CD4-positive, alpha-beta T cell treated with Interleukin-21 for 1 hour (primary cell): Measurements from ENCODE around the gene FANK1.
"Not testable (repeated sequence)": the region's sequence is repeated elsewhere in the genome, so short reads cannot be mapped to it uniquely, and the experiment has no call there.

Experiments
- DNase-seq: peaks from one replicate; pipeline ENCODE4 v3.0.0-alpha.2; 2020

Gene FANK1

DNA sequence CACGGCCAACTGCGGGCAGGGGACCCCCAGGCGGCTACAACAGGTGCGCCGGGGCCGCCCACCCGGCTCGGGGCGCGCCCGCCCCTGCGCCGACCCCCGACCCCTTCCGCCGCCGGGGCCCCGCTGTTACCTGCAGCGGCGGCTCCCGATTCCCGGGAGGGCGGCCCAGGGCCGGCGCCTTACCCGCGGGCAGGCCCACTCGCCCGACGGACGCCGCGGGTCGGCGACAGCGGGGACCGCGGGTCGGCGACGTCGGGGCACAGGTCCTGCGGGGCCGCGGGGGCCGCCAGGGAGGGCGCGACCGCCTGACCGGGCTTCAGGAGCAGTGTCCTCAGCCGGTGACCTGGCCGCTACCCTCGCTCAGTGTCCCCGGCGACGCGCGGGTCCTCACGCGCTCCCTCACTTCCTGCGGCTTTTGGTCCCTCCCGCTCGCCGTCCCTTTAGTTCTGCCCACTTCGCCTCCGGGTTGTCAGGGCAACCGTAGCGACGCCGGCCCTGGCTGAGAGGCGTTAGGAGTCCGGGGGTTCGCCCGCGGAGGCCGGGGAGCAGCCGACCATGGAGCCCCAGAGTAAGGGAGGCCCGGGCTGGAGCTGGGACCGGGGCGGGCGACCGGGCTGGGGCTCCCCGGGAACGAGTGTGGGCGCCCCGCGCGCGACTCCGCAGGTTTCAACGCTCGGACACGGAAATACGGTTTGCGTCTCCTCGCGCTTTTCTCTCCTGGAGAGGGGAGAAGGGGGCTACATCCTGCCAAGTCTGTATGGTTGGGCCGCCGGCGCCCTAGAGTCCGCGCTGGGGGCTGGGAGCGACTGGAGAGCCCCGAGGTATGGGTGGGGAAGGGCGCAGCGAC lies at the start of gene FANK1:
FANK1 (plus strand) TSS at position 477 of the 847 bp plus-strand sequence; CDS start at position 556, 79 bp downstream.
- peak; percentile 81 for DNase-seq

DNA sequence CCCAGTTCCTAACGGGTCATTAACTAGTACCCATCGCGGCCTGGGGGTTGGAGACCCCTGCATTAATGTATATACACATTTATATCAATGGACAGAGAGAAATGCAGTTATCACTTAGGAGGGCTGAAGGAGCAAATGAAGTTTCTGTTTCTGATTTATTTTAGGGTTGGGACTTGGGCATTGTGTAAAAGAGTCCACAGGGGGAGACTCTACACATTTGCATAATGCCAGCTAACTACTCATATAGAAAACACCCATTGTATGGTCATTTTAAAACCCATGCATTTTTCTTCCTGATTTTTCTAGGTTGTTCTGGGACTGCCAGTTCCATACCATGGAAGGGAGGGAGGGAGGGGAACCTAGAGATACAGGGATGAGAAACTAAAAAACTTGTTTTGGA lies 49.5 kb upstream of the FANK1 start:
- DNase-seq = no peak

DNA sequence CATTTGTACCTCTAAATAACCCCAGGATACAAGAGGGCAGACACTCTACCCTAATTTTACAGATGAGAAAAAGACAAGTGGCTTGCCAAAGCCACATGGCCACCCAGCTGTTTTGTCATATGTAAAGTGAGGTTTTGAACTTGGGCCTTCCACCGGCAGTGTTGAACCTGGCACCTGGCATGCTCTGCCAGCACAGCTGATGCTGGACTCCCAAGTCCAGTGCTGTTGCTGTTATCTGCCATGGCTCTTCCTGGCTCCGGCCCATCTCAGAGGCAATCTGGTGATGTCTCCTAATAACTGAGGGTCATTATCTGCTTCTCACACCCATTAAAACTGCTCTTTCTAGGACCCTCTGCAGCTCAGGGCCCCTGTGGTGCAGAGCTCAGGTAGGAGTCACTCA lies 48.0 kb upstream of the FANK1 start:
- no peak for DNase-seq

- DNase-seq = no peak
Measured at GRCh38 chr10:125848857-125849256, 47.5 kb upstream of the FANK1 start.

DNA sequence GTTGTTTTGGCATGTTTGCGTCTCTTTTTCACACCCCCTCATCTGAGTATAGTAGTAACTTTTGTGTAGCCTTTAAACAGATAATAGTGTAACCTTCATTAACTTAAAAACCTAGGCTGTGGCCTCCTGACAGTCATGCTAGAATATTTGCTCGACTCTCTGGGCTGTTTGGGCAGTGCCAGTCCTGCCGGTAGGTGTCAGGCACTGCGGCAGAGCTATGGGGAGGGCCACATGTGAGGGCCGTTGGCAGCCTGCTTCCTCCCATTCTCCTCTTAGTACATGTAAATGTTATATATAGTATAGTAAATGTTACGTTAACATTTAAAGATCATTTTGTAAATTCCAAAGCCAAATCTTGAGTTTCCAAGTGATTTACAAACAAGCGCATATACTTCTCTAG lies 46.9 kb upstream of the FANK1 start:
- DNase-seq = no peak

- DNase-seq = no peak
Measured at GRCh38 chr10:125850766-125851731, 45.3 kb upstream of the FANK1 start.

GRCh38 chr10:125852487-125852886 lies 43.9 kb upstream of the FANK1 start:
- no peak for DNase-seq

DNA sequence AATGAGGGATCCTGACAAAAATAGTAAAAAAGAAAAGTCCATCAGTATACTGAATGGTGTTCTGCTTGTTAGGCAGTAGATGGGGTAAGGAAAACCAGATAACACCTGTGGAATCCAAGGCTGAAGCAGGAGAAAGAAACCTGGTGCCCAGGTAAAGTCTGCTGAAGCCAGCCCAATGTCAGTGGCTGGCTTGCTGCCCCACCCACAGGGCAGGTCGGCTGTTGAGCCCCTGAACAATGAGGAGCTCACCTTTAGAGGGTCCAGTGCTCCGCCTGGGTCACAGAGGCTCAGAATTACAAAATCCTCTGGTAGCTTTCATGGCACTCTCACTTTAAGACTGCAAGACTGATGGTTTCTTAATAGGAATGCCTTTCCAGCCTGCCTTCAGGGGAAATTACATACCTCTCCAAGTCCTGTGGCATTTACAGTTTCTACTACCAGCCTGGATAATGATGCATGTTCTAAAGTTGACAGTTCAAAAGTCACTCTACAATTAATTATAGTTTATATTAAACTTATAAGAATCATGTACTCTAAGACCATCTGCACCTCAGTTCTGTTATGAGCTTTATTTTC lies 39.1 kb upstream of the FANK1 start:
- no peak for DNase-seq

GRCh38 chr10:125859128-125859817 lies 37.1 kb upstream of the FANK1 start:
- DNase-seq = no peak

GRCh38 chr10:125865120-125865519 lies 31.2 kb upstream of the FANK1 start:
- DNase-seq = no peak

DNA sequence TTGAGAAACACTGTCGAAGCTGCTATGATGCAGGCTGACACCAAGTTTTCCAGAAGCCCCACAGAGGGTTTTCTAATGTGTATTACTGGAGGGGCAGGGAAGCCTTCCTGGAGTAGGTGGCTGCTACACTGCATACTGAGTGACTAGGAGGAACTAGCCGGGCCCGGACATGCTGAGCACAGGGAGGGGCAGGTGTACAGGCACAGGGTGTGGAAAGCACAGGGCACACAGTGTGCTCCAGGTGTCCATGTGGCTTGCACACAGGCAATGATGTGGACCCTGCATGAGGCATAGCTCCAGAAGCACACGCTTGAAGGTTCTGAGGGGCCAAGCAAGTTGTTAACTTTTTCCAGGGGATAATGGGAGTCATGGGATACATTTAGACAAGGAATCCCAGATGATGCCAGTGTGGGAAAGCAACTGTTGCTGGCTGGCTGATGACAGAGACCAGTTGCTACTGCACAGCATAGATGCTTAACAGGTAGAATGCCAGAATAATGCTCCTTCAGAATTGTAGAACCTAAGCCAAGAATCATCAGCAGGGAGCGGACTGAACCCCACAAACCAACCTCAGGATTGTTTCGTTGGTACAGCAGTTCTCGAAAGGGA lies 29.8 kb upstream of the FANK1 start:
- DNase-seq = no peak

DNA sequence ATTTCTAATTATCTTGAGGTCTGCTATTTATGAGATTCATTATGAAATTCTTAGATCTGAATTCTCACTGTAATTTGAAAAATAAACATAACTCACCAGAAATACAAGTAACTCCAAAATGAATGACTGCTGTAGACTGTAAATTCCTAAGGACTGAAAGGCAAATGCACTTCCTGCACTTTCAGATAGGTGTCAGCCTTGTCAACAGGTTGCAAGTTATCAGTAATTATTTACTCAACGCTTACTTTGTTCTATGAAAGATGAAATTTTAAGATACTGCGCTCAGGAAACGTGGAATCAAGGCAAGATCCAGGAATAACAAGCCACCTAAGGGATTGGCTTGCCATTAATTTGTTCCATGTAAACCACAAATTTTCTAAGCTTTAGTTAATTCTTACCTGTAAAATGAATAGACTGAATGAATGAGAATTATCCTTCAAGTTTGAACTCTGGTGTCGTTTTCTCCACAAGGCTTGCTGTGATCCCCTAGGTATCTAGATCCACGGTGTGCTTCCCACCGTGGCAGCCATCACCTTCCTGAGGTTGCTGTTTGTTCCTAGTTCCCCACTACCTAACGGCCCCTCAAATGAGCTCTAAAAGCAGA lies 27.9 kb upstream of the FANK1 start:
- DNase-seq = peak; percentile 25

DNA sequence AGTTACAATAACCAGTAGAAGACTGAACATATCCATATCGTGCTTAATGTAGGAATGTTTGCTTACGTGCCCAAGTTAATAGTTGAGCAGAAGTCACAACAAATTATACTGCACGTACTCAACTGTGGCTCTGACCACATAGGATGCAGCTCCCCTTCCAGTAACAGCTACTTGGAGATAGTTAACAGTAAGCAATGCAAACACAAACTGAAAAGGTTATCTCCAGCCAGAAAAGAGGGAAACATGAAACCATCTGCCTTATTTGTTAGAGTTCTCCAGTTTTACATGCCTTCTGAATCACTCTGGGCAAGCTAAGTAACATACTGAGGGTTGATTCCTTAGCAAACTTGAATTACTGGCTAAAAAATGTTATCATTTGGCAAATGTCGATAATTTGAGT lies 25.0 kb upstream of the FANK1 start:
- DNase-seq = no peak

DNA sequence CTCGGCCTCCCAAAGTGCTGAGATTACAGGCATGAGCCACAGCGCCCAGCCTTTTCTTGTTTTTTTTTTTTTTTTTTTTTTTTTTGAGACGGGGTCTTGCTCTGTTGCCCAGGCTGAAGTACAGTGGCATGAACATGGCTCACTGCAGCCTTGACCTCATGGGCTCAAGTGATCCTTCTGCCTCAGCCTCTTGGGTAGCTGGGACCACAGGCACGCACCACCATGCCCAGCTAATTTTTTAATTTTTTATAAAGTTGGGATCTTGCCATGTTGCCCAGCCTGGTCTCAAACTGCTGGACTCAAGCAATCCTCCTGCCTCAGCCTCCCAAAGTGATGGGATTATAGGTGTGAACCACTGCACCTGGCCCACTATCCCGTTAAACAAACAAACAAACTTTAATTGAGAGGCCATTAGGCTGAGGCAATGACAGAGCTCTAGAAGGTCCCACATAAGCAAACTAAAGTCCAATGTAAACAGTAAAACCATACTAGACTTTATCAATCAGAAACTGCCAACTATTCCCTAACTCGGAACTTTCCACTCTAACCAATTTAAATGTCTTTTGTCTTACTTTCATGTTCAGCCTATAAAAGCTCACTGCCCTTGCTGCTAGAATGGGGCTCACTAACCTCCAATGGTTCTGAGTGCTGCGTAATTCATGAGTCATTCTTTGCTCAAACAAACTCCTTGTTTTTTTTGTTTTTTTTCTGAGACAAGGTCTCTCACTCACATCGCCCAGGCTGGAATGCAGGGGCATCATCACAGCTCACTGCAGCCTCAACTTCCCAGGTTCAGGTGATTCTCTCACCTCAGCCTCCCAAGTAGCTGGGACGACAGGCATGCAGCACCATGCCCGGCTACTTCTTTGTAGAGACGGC lies 17.2 kb upstream of the FANK1 start:
- DNase-seq = no peak

DNA sequence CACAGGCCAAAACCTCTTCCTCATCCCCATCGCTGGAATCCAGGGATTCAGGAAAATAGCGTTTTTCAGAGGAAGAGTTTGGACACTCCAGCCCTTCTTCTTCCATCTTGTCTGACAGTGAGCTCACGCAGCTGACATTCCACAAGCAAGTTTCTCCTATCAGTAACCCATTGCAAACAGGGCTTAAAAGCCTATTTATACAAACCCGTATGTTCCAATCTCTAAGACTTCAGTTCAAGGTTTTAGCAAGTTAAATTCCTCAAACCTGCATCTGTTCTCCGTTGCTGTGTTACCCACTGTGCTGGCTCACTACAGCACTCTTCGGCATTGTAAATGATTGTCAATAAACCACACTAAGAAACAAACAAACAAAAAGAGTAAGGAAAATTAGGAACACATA lies 15.6 kb upstream of the FANK1 start:
- no peak for DNase-seq

- no peak for DNase-seq
Measured at GRCh38 chr10:125881192-125881591, 15.2 kb upstream of the FANK1 start, which contains the start of gene DHX32. Gene DHX32, minus strand, starts transcription at chr10:125881292. Its CDS starts 468 bp downstream, at chr10:125880824.

- DNase-seq = no peak
Measured at GRCh38 chr10:125882596-125882995, 13.8 kb upstream of the FANK1 start.

DNA sequence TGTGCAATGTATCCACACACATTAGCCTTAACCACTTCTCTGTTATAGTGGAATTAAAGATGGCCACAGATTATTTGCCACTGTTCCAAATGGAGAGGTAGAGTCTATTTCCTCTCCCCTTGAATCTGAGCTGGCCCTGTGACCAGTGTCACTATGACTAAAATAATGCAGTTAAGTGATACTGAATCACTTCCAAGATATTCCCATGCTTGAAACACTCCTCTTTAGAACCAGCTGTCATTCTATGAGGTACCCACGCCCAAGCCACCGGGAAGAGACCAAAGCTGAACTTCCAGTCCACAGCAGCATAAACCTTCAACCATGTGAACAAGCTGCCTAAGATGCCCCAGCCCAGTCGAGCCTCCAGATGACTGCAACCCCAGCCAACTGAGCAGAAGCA lies 13.2 kb upstream of the FANK1 start:
- no peak for DNase-seq

DNA sequence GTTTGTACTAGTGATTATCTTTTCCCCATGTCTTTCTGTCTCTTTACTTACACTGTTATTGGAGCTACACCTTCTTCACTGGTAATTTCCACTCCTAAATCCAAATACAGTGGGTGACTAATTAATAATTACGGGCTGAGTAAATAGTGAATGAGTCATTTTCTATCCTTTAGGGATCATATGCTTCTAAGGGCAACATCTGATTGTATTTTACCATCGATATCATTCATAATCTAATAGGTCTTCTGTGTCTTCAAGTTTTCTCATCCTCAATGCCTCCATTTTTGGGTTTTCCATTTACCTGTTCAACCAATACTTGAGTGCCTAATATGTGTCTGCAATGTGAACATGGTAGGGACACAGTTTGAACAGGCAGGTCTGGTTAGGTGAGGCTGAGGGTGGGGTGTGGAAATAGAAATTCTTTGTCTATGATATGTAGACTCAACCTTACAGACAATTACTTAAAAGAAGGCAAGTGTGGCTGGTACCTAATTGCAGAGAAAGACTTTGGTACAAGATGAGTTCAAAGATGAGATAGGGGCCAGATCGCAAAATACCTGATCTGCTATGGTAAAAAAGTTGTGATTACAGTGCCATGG lies 9.4 kb upstream of the FANK1 start:
- no peak for DNase-seq

- not testable (repeated sequence) for DNase-seq
Measured at GRCh38 chr10:125889441-125889840, 6.9 kb upstream of the FANK1 start.
